Stimulated activated effector memory CD8-positive, alpha-beta T cell treated with anti-CD3 and anti-CD28 coated beads, Interleukin-12 subunit alpha, Interleukin-12 subunit beta, amount 100 ng/mL, for 72 hours (primary cell): ENCODE measurements around the gene MED25.

Experiments used
- ATAC-seq: fragments of 150-1000 bp; cut with Tn5 transposase; 2 replicates; pipeline ENCODE4 v1.10.0; 2021
- DNase-seq, 2 donors: peaks; one replicate each; pipeline ENCODE4 v3.0.0; 2021 to 2022; ENCODE audit warnings: low spot score in 2 of 2
- H3K27ac Mint-ChIP-seq: one replicate; pipeline ENCODE4 v1.8.0; 2022; ENCODE audit warnings: mild to moderate bottlenecking, mixed read lengths
- H3K36me3 Mint-ChIP-seq: one replicate; pipeline ENCODE4 v1.8.0; 2022; ENCODE audit warnings: mild to moderate bottlenecking, mixed read lengths
- H3K4me1 Mint-ChIP-seq: one replicate; pipeline ENCODE4 v1.8.0; 2022; ENCODE audit warnings: mixed read lengths
- H3K4me3 Mint-ChIP-seq: one replicate; pipeline ENCODE4 v1.8.0; 2022; ENCODE audit warnings: mild to moderate bottlenecking, mixed read lengths
- H3K9me3 Mint-ChIP-seq: one replicate; pipeline ENCODE4 v1.8.0; 2022; ENCODE audit warnings: mixed read lengths

MED25 gene

GRCh38 chr19:49840321-49840720 is 22.2 kb downstream of the MED25 start:
- no peak for ATAC-seq
- Mint-ChIP-seq H3K4me3 (no peak overlapping the region), H3K4me1 (peaks cover 9% of the 10 kb centered on the region), H3K27ac (no peak overlapping the region), H3K9me3 (no peaks in the 10 kb centered on the region), H3K36me3 (peaks cover 42% of the 10 kb centered on the region)
- DNase-seq, result no peak

- Mint-ChIP-seq H3K27ac (no peak overlapping the region), H3K9me3 (no peaks in the 10 kb centered on the region), H3K36me3 (peaks cover 42% of the 10 kb centered on the region), H3K4me1 (peaks cover 9% of the 10 kb centered on the region), H3K4me3 (no peak overlapping the region)
- no peak for ATAC-seq
- DNase-seq, result no peak
Observed at GRCh38 chr19:49840736-49841249, 22.7 kb downstream of the MED25 start.

GRCh38 chr19:49843265-49843664 is 25.2 kb downstream of the MED25 start:
- ATAC-seq (no peak), DNase-seq (no peak)
- Mint-ChIP-seq H3K36me3 (peaks cover 22% of the 10 kb centered on the region), H3K4me1 (peaks cover 5% of the 10 kb centered on the region), H3K9me3 (no peaks in the 10 kb centered on the region), H3K27ac (no peak overlapping the region), H3K4me3 (no peak overlapping the region)

- no peak for DNase-seq
- Mint-ChIP-seq H3K9me3 (peaks cover 3% of the 10 kb centered on the region), H3K4me3 (no peak overlapping the region), H3K27ac (no peak overlapping the region), H3K4me1 (peaks cover 15% of the 10 kb centered on the region), H3K36me3 (peaks cover 10% of the 10 kb centered on the region)
- no peak for ATAC-seq
Observed at GRCh38 chr19:49844138-49845095, 26.3 kb downstream of the MED25 start.

GRCh38 chr19:49845414-49845813 is 27.3 kb downstream of the MED25 start:
- H3K9me3 Mint-ChIP-seq, result peaks cover 3% of the 10 kb centered on the region
- no peak for ATAC-seq
- no peak overlapping the region for H3K4me3 Mint-ChIP-seq
- H3K27ac Mint-ChIP-seq, result no peak overlapping the region
- no peak for DNase-seq
- peaks cover 4% of the 10 kb centered on the region for H3K36me3 Mint-ChIP-seq
- H3K4me1 Mint-ChIP-seq, result peaks cover 25% of the 10 kb centered on the region

- Mint-ChIP-seq H3K27ac (no peak overlapping the region), H3K4me1 (peaks cover 25% of the 10 kb centered on the region), H3K9me3 (peaks cover 3% of the 10 kb centered on the region), H3K36me3 (no peaks in the 10 kb centered on the region), H3K4me3 (no peak overlapping the region)
- ATAC-seq, result no peak
- DNase-seq, result no peak
Observed at GRCh38 chr19:49846408-49846807, 28.3 kb downstream of the MED25 start.

- peaks cover 3% of the 10 kb centered on the region for H3K9me3 Mint-ChIP-seq
- peak overlapping the region; percentile 11 for H3K4me3 Mint-ChIP-seq
- H3K4me1 Mint-ChIP-seq, result peaks cover 37% of the 10 kb centered on the region
- H3K36me3 Mint-ChIP-seq, result peaks cover 12% of the 10 kb centered on the region
- H3K27ac Mint-ChIP-seq, result no peak overlapping the region
- no peak for ATAC-seq
- DNase-seq, result peak in 1 of 2 donors; percentile 57
Observed at GRCh38 chr19:49847731-49848696, 29.9 kb downstream of the MED25 start.

- H3K4me3 Mint-ChIP-seq, result peak overlapping the region; percentile 81
- no peak for DNase-seq
- H3K27ac Mint-ChIP-seq, result peak overlapping the region; percentile 36
- peaks cover 3% of the 10 kb centered on the region for H3K9me3 Mint-ChIP-seq
- no peak for ATAC-seq
- peaks cover 37% of the 10 kb centered on the region for H3K4me1 Mint-ChIP-seq
- peaks cover 16% of the 10 kb centered on the region for H3K36me3 Mint-ChIP-seq
Observed at GRCh38 chr19:49848938-49849337, 30.8 kb downstream of the MED25 start.

GRCh38 chr19:49849433-49850220 is 31.5 kb downstream of the MED25 start:
- no peak for ATAC-seq
- Mint-ChIP-seq H3K4me1 (peaks cover 37% of the 10 kb centered on the region), H3K4me3 (peak overlapping the region; percentile 81), H3K9me3 (peaks cover 3% of the 10 kb centered on the region), H3K27ac (peak overlapping the region; percentile 94), H3K36me3 (peaks cover 23% of the 10 kb centered on the region)
- DNase-seq, result no peak

GRCh38 chr19:49850221-49850486 is 32.1 kb downstream of the MED25 start:
- DNase-seq, result no peak
- ATAC-seq, result no peak
- Mint-ChIP-seq H3K27ac (peak overlapping the region; percentile 94), H3K9me3 (peaks cover 3% of the 10 kb centered on the region), H3K4me1 (peaks cover 40% of the 10 kb centered on the region), H3K4me3 (peak overlapping the region; percentile 81), H3K36me3 (peaks cover 28% of the 10 kb centered on the region)

- peaks cover 3% of the 10 kb centered on the region for H3K9me3 Mint-ChIP-seq
- ATAC-seq (peak; percentile 91), DNase-seq (peak; percentile 97)
- peaks cover 34% of the 10 kb centered on the region for H3K36me3 Mint-ChIP-seq
- H3K4me1 Mint-ChIP-seq, result peaks cover 44% of the 10 kb centered on the region
- H3K4me3 Mint-ChIP-seq, result peak within 1 kb of the TSS; percentile 81
- peak within 1 kb of the TSS; percentile 94 for H3K27ac Mint-ChIP-seq
Observed at GRCh38 chr19:49850487-49851342, 32.6 kb downstream of the MED25 start, which contains the start of gene PTOV1. PTOV1 (plus strand) TSS chr19:49851159.

- Mint-ChIP-seq H3K27ac (peak overlapping the region; percentile 66), H3K4me1 (peaks cover 44% of the 10 kb centered on the region), H3K9me3 (peaks cover 3% of the 10 kb centered on the region), H3K4me3 (peak overlapping the region; percentile 81), H3K36me3 (peaks cover 43% of the 10 kb centered on the region)
- ATAC-seq (no peak), DNase-seq (peak in 1 of 2 donors; percentile 55)
Observed at GRCh38 chr19:49851456-49852259, 33.6 kb downstream of the MED25 start.

GRCh38 chr19:49852631-49853126 is 34.6 kb downstream of the MED25 start:
- peaks cover 44% of the 10 kb centered on the region for H3K4me1 Mint-ChIP-seq
- H3K9me3 Mint-ChIP-seq, result peaks cover 3% of the 10 kb centered on the region
- DNase-seq (peak in 1 of 2 donors; percentile 49), ATAC-seq (no peak)
- peaks cover 53% of the 10 kb centered on the region for H3K36me3 Mint-ChIP-seq
- peak overlapping the region; percentile 81 for H3K4me3 Mint-ChIP-seq
- peak overlapping the region; percentile 66 for H3K27ac Mint-ChIP-seq
